ENCODE measurements around the gene TMEM233. TPM values are rescaled to one million over a fixed set of nuclear protein-coding genes. Genes with fewer than 3 reads are reported as not detected.

TMEM233 gene
- total RNA-seq, 2 experiments from 2014 or later: not detected

- POLR2A ChIA-PET: interaction anchor here (0.6 kb wide), 1 partner anchor 309 kb away, joined by 3 read pairs; no protein-coding TSS in a partner anchor
These were observed 15.5 kb upstream of the TMEM233 start for GRCh38 chr12:119578112-119578511.

GRCh38 chr12:119589097-119589496, 4.5 kb upstream of the TMEM233 start:
- intact Hi-C loops (cut with micrococcal nuclease; ENCODE audit: unreplicated experiment): no loop called here
- H3K79me2 ChIP-seq (ENCODE audit: insufficient read depth, low read depth, low read length): no peaks in the 10 kb centered on the region
- H3K27ac ChIP-seq (ENCODE audit: low read depth, low read length, poor library complexity, severe bottlenecking): no peak overlapping the region
- ChIA-PET POLR2A (no interaction called here), CTCF (ENCODE audit: unreplicated experiment) (no interaction called here)
- no peak overlapping the region for H2AFZ ChIP-seq (ENCODE audit: low read length)
- no peak overlapping the region for H3K4me2 ChIP-seq (ENCODE audit: low read length)
- H3K4me1 ChIP-seq (ENCODE audit: insufficient read depth, low read length, poor library complexity, severe bottlenecking): no peaks in the 10 kb centered on the region
- no peaks in the 10 kb centered on the region for H3K9me2 ChIP-seq (ENCODE audit: insufficient read depth, low read length)
- DNase-seq (ENCODE audit: low spot score): no peak
- no TSS peak for BruUV-seq (replicated peaks)
- no peaks in the 10 kb centered on the region for H3K9me3 ChIP-seq (ENCODE audit: low read length)
- H3K4me3 ChIP-seq (ENCODE audit: low read depth, low read length, poor library complexity, severe bottlenecking): no peak overlapping the region
- no peaks in the 10 kb centered on the region for H3K36me3 ChIP-seq (ENCODE audit: insufficient read depth, low read length)
- H4K20me1 ChIP-seq (ENCODE audit: insufficient read depth, low read length): no peaks in the 10 kb centered on the region
- TF ChIP-seq EZH2phosphoT487 (IDR thresholded peaks at IDR 0.05; ENCODE audit: borderline replicate concordance, low read depth, low read length): no peak
- no peak for TF ChIP-seq CTCF (conservative IDR thresholded peaks at IDR 0.05; ENCODE audit: low read length)

More at GRCh38 chr12:119578112-119578511, 15.5 kb upstream of the TMEM233 start:
- H3K9me2 ChIP-seq (ENCODE audit: insufficient read depth, low read length): no peaks in the 10 kb centered on the region
- H2AFZ ChIP-seq (ENCODE audit: low read length): no peak overlapping the region
- H3K4me3 ChIP-seq (ENCODE audit: low read depth, low read length, poor library complexity, severe bottlenecking): no peak overlapping the region
- no peaks in the 10 kb centered on the region for H4K20me1 ChIP-seq (ENCODE audit: insufficient read depth, low read length)
- no peaks in the 10 kb centered on the region for H3K4me1 ChIP-seq (ENCODE audit: insufficient read depth, low read length, poor library complexity, severe bottlenecking)
- CTCF ChIA-PET (ENCODE audit: unreplicated experiment): no interaction called here
- DNase-seq (ENCODE audit: low spot score): no peak
- no peaks in the 10 kb centered on the region for H3K9me3 ChIP-seq (ENCODE audit: low read length)
- H3K36me3 ChIP-seq (ENCODE audit: insufficient read depth, low read length): no peaks in the 10 kb centered on the region
- intact Hi-C loops (cut with micrococcal nuclease; ENCODE audit: unreplicated experiment): no loop called here
- no peaks in the 10 kb centered on the region for H3K79me2 ChIP-seq (ENCODE audit: insufficient read depth, low read depth, low read length)
- no peak overlapping the region for H3K27ac ChIP-seq (ENCODE audit: low read depth, low read length, poor library complexity, severe bottlenecking)
- no TSS peak for BruUV-seq (replicated peaks)
- TF ChIP-seq EZH2phosphoT487 (IDR thresholded peaks at IDR 0.05; ENCODE audit: borderline replicate concordance, low read depth, low read length): no peak
- no peak for TF ChIP-seq CTCF (conservative IDR thresholded peaks at IDR 0.05; ENCODE audit: low read length)
- H3K4me2 ChIP-seq (ENCODE audit: low read length): no peak overlapping the region

- Histone ChIP-seq H3K4me3 (ENCODE audit: low read depth, low read length, poor library complexity, severe bottlenecking) (no peak overlapping the region), H3K9me3 (ENCODE audit: low read length) (no peaks in the 10 kb centered on the region), H2AFZ (ENCODE audit: low read length) (no peak overlapping the region), H3K9me2 (ENCODE audit: insufficient read depth, low read length) (no peaks in the 10 kb centered on the region), H3K4me2 (ENCODE audit: low read length) (no peak overlapping the region), H3K36me3 (ENCODE audit: insufficient read depth, low read length) (no peaks in the 10 kb centered on the region), H3K27ac (ENCODE audit: low read depth, low read length, poor library complexity, severe bottlenecking) (no peak overlapping the region), H4K20me1 (ENCODE audit: insufficient read depth, low read length) (no peaks in the 10 kb centered on the region), H3K79me2 (ENCODE audit: insufficient read depth, low read depth, low read length) (no peaks in the 10 kb centered on the region), H3K4me1 (ENCODE audit: insufficient read depth, low read length, poor library complexity, severe bottlenecking) (no peaks in the 10 kb centered on the region)
- no TSS peak for BruUV-seq (replicated peaks)
- TF ChIP-seq EZH2phosphoT487 (IDR thresholded peaks at IDR 0.05; ENCODE audit: borderline replicate concordance, low read depth, low read length) (no peak), CTCF (conservative IDR thresholded peaks at IDR 0.05; ENCODE audit: low read length) (no peak)
- CTCF ChIA-PET (ENCODE audit: unreplicated experiment): no interaction called here
- intact Hi-C loops (cut with micrococcal nuclease; ENCODE audit: unreplicated experiment): no loop called here
- DNase-seq (ENCODE audit: low spot score): no peak
- POLR2A ChIA-PET: interaction anchor here (0.6 kb wide), 1 partner anchor 349 kb away, joined by 3 read pairs; no protein-coding TSS in a partner anchor
These were observed 3.9 kb upstream of the TMEM233 start for GRCh38 chr12:119589634-119590033.
